Measurements from ENCODE around the gene CASKIN1. TPM values are rescaled to one million over a fixed set of nuclear protein-coding genes. Genes with fewer than 3 reads are reported as not detected.

The CASKIN1 gene
- total and polyA plus RNA-seq, 12 donors: 0.06 to 5.2 (median 1.3) TPM; not detected in 3

GRCh38 chr16:2191446-2191706 is 5.0 kb downstream of the CASKIN1 start:
- Histone ChIP-seq H3K4me3 (no peak overlapping the region), H3K9me3 (replicated peaks in 1 of 3) (no peaks in the 10 kb centered on the region), H3K4me1 (replicated peaks in 1 of 2) (peaks cover 0 to 8% of the 10 kb centered on the region in 2 donors), H3K36me3 (replicated peaks in 1 of 2) (no peaks in the 10 kb centered on the region), H3K27me3 (peaks cover 14% of the 10 kb centered on the region), H3K27ac (no peak overlapping the region)
- no peak for DNase-seq
- 87 to 91% (median 88%) methylated on average over 10 to 11 of the region's 11 CpGs for WGBS, 4 donors
- no peak for TF ChIP-seq POLR2A (IDR thresholded peaks at IDR 0.05)
- no peak for TF ChIP-seq CTCF (IDR thresholded peaks at IDR 0.05)
- intact Hi-C loops (cut with DNase I): no loop called here

- no peak for TF ChIP-seq POLR2A (IDR thresholded peaks at IDR 0.05)
- TF ChIP-seq CTCF (IDR thresholded peaks at IDR 0.05): no peak
- no peaks in the 10 kb centered on the region for H3K36me3 ChIP-seq (replicated peaks in 1 of 2)
- WGBS, 4 donors: 65 to 85% (median 79%) methylated on average over 5 to 25 of the region's 25 CpGs
- H3K4me3 ChIP-seq: no peak overlapping the region
- no peak for DNase-seq
- H3K27ac ChIP-seq: no peak overlapping the region
- H3K27me3 ChIP-seq: peaks cover 13% of the 10 kb centered on the region
- H3K9me3 ChIP-seq (replicated peaks in 1 of 3): no peaks in the 10 kb centered on the region
- intact Hi-C loops (cut with DNase I): no loop called here
- H3K4me1 ChIP-seq (replicated peaks in 1 of 2): peaks cover 0 to 6% of the 10 kb centered on the region in 2 donors
These were observed 5.6 kb downstream of the CASKIN1 start for GRCh38 chr16:2190659-2191445.

GRCh38 chr16:2190002-2190658 is 6.3 kb downstream of the CASKIN1 start:
- no peak overlapping the region for H3K4me3 ChIP-seq
- WGBS, 4 donors: 66 to 76% (median 68%) methylated on average over 9 to 24 of the region's 24 CpGs
- DNase-seq: no peak
- H3K27ac ChIP-seq: no peak overlapping the region
- no peaks in the 10 kb centered on the region for H3K4me1 ChIP-seq (replicated peaks in 1 of 2)
- H3K27me3 ChIP-seq: peaks cover 5% of the 10 kb centered on the region
- H3K9me3 ChIP-seq (replicated peaks in 1 of 3): no peaks in the 10 kb centered on the region
- intact Hi-C loops (cut with DNase I): no loop called here
- TF ChIP-seq CTCF (IDR thresholded peaks at IDR 0.05) (no peak), POLR2A (IDR thresholded peaks at IDR 0.05) (no peak)
- H3K36me3 ChIP-seq (replicated peaks in 1 of 2): no peaks in the 10 kb centered on the region

GRCh38 chr16:2189252-2189893 is 7.0 kb downstream of the CASKIN1 start:
- Histone ChIP-seq H3K27ac (no peak overlapping the region), H3K27me3 (no peaks in the 10 kb centered on the region), H3K4me3 (no peak overlapping the region), H3K9me3 (replicated peaks in 1 of 3) (no peaks in the 10 kb centered on the region), H3K36me3 (replicated peaks in 1 of 2) (no peaks in the 10 kb centered on the region), H3K4me1 (replicated peaks in 1 of 2) (no peaks in the 10 kb centered on the region)
- 84 to 93% (median 85%) methylated on average over 13 to 25 of the region's 25 CpGs; no CpG with 5 or more reads in 1 of the 4 donors for WGBS, 4 donors
- no peak for DNase-seq
- no peak for TF ChIP-seq CTCF (IDR thresholded peaks at IDR 0.05)
- intact Hi-C loops (cut with DNase I): no loop called here
